ENCODE results near the gene SPG7. TPM values are rescaled to one million over a fixed set of nuclear protein-coding genes. Genes with fewer than 3 reads are reported as not detected.

Gene SPG7
- total and polyA plus RNA-seq, 9 of the 15 experiments (the other 6 are each of a cell fraction or from before 2014, with no cell fraction given): 5.8 to 89.1 (median 49.4) TPM

DNA sequence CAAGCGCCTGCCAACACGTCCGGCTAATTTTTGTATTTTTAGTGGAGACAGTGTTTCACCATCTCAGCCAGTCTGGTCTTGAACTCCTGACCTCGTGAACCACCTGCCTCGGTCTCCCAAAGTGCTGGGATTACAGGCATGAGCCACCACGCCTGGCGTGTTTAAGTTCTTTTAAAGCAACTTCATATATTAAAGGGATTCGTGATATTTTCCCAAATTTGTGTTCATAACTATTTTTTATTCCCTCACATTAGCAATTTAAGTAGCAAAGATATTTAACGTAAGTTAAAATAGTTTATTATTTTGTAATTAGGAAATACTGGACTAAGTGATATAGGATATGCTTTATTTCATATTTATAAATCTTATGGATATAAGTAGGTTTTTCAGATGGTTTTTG is 4.2 kb downstream of the SPG7 start:
- in situ Hi-C loops (cut with MboI): no loop called here

More for the DNA sequence above, 4.2 kb downstream of the SPG7 start:
- no peaks in the 10 kb centered on the region; the same call in 1 of the 2 replicates for H4K20me1 ChIP-seq (replicated peaks; ENCODE audit: control insufficient read depth, insufficient read depth, low read length)
- H3K9ac ChIP-seq (ENCODE audit: insufficient read depth in 1 of 2, low read depth in 2 of 2, low read length in 2 of 2): 0 out of 4 replicates have a peak overlapping the region, but pooled peaks of 1 of the 2 experiments have one; percentile 3
- FAIRE-seq (no peak), ATAC-seq (no peak), DNase-seq (ENCODE audit: extremely low read depth in 1 of 4, low spot score in 3 of 4) (no peak)
- no peaks in the 10 kb centered on the region for H3K9me3 ChIP-seq (replicated peaks; ENCODE audit: control insufficient read depth, insufficient read depth, low read depth, low read length)
- WGBS (ENCODE audit: insufficient coverage, low coverage, missing lambda C conversion rate): 93% methylated on average over 9 of the region's 9 CpGs
- no peak overlapping the region for H3K4me2 ChIP-seq (ENCODE audit: insufficient read depth, low read length)
- peaks cover 60% of the 10 kb centered on the region for H3K36me3 ChIP-seq (ENCODE audit: control insufficient read depth, insufficient read depth, low read length)
- peaks cover 48% of the 10 kb centered on the region for H3K79me2 ChIP-seq (ENCODE audit: control insufficient read depth, insufficient read depth, low read length)
- no peak overlapping the region for H3K4me3 ChIP-seq
- no peaks in the 10 kb centered on the region for H3K9me1 ChIP-seq (ENCODE audit: control insufficient read depth, insufficient read depth, low read length)
- BruUV-seq (replicated peaks): no TSS peak
- POLR2A ChIA-PET: interaction anchor here (0.8 to 1.3 kb wide), 2 partner anchors 36 to 49 kb away, joined by 3 to 4 read pairs; no protein-coding TSS in a partner anchor
- no peak overlapping the region for H3K27ac ChIP-seq (ENCODE audit: extremely low read depth, low read depth, low read length)
- no peak overlapping the region for H2AFZ ChIP-seq (ENCODE audit: low read depth, low read length)
- intact Hi-C loops (cut with micrococcal nuclease): no loop called here
- CTCF ChIA-PET (ENCODE audit: low intra/inter-chr PET ratio): no interaction called here
- H3K27me3 ChIP-seq (ENCODE audit: control insufficient read depth in 2 of 2, insufficient read depth in 2 of 2, low read length in 2 of 2): no peaks in the 10 kb centered on the region
- TF ChIP-seq, protein P1, sequence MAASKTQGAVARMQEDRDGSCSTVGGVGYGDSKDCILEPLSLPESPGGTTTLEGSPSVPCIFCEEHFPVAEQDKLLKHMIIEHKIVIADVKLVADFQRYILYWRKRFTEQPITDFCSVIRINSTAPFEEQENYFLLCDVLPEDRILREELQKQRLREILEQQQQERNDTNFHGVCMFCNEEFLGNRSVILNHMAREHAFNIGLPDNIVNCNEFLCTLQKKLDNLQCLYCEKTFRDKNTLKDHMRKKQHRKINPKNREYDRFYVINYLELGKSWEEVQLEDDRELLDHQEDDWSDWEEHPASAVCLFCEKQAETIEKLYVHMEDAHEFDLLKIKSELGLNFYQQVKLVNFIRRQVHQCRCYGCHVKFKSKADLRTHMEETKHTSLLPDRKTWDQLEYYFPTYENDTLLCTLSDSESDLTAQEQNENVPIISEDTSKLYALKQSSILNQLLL (CRISPR knock-in tag; IDR thresholded peaks at IDR 0.05; ENCODE audit: borderline replicate concordance): peak; percentile 89; the same call in 1 of the 2 replicates
- TF ChIP-seq CC2D1A (IDR thresholded peaks at IDR 0.05): no peak
- 0 out of 2 replicates have a peak, but pooled peaks have one; percentile 51 for TF ChIP-seq ZNF707 (CRISPR knock-in tag; conservative IDR thresholded peaks at IDR 0.05)
- peak; percentile 71; the same call in 1 of the 2 replicates for TF ChIP-seq ZNF408 (CRISPR knock-in tag; IDR thresholded peaks at IDR 0.05; ENCODE audit: low read depth)
- 0 out of 2 replicates have a peak, but pooled peaks have one; percentile 66 for TF ChIP-seq MTF1 (CRISPR knock-in tag; IDR thresholded peaks at IDR 0.05; ENCODE audit: borderline replicate concordance)
- peak; percentile 54 for TF ChIP-seq NFIX (CRISPR knock-in tag; IDR thresholded peaks at IDR 0.05; ENCODE audit: low read depth)
- TF ChIP-seq, protein P2, sequence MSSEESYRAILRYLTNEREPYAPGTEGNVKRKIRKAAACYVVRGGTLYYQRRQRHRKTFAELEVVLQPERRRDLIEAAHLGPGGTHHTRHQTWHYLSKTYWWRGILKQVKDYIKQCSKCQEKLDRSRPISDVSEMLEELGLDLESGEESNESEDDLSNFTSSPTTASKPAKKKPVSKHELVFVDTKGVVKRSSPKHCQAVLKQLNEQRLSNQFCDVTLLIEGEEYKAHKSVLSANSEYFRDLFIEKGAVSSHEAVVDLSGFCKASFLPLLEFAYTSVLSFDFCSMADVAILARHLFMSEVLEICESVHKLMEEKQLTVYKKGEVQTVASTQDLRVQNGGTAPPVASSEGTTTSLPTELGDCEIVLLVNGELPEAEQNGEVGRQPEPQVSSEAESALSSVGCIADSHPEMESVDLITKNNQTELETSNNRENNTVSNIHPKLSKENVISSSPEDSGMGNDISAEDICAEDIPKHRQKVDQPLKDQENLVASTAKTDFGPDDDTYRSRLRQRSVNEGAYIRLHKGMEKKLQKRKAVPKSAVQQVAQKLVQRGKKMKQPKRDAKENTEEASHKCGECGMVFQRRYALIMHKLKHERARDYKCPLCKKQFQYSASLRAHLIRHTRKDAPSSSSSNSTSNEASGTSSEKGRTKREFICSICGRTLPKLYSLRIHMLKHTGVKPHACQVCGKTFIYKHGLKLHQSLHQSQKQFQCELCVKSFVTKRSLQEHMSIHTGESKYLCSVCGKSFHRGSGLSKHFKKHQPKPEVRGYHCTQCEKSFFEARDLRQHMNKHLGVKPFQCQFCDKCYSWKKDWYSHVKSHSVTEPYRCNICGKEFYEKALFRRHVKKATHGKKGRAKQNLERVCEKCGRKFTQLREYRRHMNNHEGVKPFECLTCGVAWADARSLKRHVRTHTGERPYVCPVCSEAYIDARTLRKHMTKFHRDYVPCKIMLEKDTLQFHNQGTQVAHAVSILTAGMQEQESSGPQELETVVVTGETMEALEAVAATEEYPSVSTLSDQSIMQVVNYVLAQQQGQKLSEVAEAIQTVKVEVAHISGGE (CRISPR knock-in tag; IDR thresholded peaks at IDR 0.05): 0 out of 6 replicates have a peak, but pooled peaks of 1 of the 3 experiments have one; percentile 34
- no peak for TF ChIP-seq NONO (IDR thresholded peaks at IDR 0.05; ENCODE audit: low read depth in 2 of 2, low read length in 1 of 2)
- peaks cover 3 to 20% of the 10 kb centered on the region in 2 experiments; a peak in 4 of 5 replicates for H3K4me1 ChIP-seq (replicated peaks in 1 of 2; ENCODE audit: control insufficient read depth in 2 of 2, insufficient read depth in 2 of 2, low read length in 2 of 2)
